ENCODE results near the gene ZNF107.

ZNF107 gene

DNA sequence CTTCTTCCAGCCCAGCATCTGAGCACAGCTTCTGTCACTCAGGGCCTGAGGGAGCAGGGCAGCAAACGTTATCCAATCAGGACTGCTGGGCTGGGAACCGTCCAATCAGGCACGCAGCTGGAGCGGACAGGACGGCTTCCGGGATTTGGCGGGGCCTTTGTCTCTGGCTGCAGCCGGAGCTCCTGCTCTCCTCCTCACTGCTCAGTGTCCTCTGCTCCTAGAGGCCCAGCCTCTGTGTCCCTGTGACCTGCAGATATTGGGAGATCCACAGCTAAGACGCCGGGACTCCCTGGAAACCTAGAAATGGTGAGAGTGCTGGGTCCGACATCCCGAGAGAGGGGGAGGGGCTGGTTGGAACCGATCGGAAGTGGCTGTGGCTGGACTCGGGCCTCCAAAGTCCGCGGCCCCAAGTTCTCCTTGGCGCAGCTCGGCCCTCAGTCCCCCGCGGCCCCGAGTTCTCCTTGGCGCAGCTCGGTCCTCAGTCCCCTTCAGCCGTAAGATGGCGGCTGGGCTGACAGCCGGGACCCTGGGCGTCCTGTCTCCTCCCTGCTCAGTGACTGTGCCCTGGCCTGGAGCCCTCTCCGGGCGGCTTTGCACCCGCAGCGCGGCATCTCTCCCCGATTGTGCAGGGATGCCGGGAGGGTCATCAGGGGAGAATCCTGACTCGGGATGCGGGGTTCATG, at the start of gene ZNF107:
TSS of gene ZNF107 (plus strand) at position 154 of the 683 bp plus-strand sequence. CDS start at position 304, 150 bp downstream.
- DNase-seq: peak; percentile 74 to 78

DNA sequence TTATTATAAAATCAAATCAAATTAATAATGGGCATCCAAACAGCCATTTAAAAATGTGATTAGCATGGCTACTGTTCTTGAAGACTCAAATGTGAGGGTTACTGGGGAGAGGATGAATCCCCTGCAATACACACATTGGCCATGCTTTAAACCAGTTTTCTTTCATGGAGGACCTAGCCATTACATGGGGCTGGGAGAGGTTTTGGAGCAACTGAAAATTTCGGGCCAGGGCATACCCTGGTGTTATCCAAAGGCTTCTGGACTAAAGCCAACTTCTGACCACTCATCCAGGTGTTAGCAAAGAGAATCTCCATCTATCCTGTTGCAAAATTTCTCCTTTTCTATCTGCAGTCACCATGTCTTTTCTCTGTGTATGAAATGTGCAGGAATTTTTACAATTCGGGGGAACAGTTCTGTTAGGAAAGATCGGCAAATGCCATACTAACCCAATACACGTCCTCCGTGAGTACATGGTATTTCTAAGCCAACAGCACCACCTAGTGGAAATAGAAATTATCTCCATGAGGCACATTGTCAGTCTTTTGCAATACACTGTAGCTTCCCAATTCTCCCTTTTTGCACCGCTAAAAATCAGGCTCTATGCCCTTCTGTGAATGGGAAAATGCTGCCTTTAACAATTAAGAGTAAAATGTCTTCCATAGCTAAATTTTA, 47.0 kb upstream of the ZNF107 start:
- DNase-seq: no peak

DNA sequence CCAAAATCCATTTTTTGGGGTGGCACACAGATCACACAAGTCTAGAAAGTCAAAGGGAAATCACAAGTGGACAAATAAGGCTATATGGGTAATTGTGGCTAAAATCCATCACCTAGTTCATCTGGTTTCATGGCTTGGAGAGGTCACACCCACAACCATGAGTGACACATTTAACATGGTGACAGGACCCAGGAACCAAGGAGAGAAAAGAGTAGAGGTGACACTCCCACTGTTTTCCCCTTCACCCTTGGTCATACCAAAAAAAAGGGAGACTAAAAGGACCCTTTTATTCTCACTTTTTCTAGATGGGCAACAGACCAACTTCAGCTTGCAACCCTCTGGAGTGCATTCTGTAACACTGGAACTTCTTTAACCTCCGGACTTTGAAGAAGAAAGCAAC, 46.2 kb upstream of the ZNF107 start:
- DNase-seq: no peak

DNA sequence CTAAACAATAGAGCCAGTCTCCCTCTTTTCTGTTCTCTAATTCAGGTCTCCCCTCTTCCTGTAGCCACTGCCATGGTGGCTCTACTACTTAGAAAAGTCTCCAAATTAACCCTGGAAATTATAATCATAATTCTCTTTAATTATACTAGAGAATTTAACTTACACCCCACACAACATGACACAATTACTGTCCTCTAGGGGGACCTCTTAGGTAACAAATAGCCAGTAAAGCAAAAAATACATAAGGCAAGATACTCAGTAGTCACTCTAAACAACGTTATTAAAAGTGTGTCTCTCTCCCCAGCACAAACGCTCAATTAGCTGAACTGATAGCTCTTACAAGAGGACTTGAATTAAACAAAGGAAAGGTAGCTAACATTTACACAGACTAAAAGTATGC, 44.3 kb upstream of the ZNF107 start:
- DNase-seq: no peak

DNA sequence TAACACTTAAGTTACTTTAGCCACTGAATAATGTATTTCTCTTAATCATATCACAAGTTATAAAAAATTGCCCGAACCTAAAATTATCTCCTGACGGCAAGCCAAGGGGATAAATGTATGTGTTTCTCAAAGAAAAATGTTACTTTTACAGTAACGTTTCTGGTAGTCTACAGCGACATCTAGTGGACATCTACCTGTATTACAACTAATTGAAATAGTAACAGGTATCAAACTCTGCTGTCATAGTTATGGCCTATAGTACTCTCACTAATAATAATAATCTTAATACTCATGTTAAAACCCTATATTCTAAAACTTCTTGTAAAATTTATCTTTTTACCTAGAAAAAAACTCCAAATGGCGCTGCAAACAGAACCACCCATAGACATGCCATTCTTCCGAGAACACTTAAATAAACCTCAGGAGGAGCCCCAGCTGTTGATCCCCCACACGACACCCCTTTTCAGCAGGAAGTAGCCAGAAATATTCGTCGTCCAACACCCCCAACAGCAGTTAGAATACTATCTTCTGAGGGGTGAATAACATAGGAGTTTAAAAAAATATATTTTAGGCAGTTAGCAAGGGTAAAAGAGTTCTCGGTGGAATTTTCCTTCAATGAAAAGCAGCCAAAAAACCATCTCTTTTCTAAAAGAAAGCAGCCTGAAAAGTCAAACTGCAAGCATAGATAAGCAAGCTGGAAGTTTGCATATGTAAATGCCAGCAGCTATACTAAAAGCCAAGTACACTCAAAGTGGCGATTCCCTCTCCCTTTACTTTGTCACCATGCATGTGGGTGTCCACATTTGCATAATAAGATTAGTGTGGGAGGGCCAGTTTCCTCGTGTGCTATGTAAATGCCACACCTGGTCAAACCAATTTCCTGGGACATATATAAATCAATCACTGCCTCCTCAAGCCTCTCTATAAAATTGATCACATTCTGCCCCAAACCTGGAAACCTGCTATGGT, 40.5 kb upstream of the ZNF107 start:
- no peak for DNase-seq

DNA sequence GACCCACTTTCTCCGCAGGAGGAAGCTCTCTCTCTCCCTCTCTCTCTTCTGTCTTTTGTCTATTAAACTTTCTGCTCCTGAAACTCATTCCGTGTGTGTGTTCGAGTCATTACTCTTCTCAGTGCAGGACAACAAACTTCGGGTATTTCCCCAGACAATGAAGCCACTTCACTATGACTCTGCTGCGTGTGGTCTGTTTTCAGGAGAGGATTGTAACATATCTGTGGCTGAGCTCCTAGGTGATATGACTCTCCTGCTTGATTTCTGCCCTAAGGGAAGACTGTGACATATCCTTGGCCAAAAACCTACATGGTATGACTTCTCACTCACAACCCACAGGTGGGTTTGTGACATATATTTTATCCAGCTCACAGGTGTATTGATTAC, 39.9 kb upstream of the ZNF107 start:
- DNase-seq: no peak

DNA sequence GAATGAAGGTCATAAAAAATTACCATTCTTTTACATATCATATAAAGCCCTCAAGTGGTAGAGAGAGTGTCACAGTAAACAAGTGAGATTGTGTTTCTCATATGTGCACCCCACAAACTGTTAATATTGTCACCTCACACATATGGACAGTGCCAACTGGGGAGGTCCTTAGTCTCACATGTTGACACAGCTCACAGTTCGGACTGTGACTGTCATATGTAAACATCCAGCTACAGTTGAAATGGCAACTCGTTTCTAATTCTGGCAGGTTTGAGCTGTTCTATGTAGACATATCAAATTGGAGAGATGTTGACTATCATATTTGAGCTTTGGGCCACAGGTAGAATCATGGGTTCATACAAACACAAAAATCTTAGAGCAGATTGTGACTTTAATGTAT, 39.4 kb upstream of the ZNF107 start:
- no peak for DNase-seq

DNA sequence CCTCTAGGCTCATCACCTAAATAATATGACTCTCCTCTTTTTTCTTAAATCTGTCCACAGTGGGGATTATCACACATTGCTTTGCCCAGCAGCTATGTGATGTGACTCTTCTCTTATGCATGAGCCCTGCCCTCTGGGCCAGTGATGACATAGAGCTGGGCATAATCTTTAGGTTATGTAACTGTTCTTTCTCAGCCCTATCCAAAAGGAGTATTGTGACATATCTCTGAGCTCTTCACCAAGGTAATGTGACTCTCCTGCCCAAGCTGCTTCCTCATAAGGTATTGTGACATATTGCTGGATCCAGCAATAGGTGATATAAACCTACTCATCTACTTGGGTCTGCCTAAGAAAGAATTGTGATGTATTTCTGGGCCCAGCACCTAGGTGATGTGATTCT, 37.7 kb upstream of the ZNF107 start:
- no peak for DNase-seq

DNA sequence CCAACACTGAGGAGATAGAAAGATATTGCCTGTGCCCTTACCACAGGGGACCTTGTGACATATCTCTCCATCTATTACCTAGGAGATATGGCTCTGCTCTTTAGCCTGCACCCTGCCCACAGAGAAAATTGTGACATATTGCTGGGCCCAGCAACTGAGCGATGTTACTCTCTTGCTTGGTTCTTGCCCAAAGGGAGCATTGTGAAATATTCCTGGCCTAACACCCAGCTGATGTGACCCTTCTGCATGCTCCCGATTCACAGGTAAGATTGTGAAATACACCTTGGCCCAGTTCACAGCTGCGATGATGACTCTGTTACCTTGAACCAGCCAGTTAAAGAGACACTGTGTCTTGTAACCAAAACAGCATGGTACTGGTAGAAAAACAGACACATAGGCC, 37.2 kb upstream of the ZNF107 start:
- DNase-seq: no peak

DNA sequence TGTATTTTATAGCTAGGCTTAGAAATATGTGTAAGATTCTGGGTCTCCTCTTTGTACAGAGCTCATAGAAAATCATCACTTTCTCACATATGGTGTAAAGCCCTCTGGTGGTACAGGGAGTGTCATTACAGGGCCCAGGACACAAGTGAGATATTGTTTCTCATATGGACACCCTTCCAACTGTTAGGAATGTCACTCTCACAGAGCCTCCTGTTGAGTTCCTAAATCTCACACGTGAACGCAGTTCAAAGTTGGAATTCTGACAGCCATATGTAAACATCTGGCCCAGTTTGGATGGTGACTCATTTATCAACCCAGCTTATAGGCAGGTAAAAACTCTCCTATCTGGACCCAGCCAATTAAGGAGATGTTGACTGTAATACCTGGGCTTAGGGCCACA, 35.4 kb upstream of the ZNF107 start:
- no peak for DNase-seq

DNA sequence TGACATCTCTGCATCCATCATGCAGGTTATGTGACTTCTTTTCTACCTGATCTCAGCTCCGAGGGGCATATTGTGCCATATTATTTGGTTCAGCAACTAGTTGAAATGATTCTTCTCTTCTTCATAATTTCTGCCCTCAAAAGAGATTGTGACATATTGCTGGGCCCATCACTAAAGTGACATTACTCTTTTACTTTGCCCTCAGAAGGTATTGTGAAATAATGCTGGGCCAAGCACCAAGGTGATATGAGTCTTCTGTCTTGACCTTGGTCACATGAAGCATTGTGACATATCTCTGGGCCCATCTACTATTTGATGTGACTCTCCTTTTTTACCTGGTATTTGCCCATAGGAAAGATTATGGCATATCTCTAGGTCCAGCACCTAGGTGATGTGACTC, 33.9 kb upstream of the ZNF107 start:
- DNase-seq: no peak

DNA sequence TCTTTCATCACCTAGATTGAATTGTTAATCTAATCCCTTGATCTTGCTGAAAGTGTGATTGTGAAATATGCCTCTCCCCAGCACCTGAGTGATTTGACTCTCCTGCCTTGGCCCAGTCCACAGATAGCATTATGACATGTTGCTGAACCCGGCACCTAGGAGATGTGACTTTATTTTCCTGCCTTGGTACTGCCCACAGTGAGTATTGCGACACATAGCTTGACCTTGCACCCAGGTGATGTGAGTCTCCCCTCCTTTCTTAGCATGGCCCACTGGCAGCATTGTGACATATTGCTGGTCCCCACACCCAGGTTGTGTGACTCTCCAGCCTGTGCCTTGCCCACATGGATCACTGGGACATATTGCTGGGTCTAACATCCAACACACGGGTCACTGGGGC, 32.5 kb upstream of the ZNF107 start:
- no peak for DNase-seq

DNA sequence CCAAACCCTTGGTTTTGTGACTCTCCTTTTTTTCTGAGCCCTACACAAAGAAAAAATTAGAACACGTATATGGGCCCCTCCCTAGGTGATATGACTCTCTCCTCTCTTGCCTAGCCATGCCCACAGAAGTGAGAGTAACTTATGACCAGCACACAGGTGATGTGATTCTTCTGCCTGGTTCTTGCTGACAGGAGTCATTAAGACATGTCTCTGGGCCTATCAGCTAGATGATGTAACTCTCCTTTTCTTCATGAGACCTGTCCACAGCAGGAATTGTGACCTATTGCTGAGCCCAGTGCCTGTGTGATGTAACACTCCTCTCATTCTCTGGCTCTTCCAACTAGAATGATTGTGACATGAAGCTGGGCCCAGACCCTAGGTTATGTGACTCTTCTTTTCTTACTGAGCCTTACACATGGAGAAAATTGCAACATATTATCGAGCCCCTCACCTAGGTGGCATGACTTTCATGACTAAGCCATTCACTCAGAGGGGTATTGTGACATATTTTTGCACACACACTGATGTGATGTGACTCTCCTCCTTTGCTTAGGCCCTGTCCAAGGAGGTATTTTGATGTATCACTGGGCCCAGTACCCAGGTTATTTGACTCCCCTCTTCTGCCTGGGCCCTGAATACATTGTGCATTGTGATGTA, 31.4 kb upstream of the ZNF107 start:
- no peak for DNase-seq

DNA sequence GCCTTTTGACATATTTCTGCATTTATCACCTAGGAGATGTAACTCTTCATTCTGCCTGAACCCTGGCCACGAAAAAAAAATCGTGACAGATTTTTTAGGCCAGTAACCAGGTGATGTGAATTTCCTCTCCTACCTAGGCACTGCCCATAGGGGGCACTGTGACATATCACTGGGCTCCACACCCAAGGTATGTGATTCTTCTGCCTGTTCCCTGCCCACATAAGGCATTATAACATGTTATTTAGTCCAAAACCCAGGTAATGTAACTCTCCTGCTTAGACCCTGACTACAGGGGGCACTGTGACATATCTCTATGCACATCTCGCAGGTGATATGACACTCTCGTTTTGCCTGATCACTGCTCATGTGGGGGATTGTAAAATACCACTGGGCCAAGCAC, 29.5 kb upstream of the ZNF107 start:
- DNase-seq: no peak

DNA sequence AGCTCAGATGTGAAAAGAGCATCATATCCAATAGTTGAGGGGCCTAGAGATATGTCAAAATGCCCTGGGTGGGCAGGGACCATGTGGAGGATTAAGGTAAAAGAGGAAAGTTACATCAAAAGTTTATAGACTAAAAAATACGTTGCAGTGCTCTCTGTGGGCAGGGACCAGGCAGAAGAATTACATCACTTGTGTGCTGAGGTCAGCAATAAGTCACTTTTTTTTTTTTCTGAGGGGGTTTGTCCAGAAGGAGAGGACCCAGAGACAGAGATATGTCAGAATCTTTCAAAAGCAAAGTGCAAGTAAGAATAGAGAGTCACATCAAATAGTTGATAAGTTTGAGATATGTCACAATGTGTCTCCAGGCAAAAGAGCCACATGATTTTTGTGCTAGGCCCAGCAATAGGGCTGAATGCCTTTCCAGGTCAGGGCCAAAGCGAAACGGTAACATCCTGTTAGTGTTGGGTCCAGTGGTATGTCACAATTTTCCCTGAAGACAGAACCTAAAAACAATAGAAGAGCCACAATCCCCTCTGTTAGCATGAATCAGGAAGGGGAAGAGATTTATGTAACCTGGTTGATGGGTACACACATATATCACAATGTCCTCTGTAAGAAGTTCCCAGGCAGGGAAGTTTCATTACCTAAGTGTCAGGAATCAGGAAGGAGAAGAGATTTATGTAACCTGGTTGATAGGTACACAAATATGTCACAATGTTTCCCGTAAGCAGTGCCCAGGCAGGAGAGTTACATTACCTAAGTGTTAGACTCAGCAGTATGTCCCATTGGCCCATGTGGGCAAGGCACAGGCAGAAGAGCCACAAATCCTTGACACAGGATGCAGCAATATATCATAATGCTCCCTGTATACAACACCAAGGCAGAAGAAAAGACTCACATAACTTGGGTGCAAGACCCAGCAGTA, 28.1 kb upstream of the ZNF107 start:
- DNase-seq: no peak

DNA sequence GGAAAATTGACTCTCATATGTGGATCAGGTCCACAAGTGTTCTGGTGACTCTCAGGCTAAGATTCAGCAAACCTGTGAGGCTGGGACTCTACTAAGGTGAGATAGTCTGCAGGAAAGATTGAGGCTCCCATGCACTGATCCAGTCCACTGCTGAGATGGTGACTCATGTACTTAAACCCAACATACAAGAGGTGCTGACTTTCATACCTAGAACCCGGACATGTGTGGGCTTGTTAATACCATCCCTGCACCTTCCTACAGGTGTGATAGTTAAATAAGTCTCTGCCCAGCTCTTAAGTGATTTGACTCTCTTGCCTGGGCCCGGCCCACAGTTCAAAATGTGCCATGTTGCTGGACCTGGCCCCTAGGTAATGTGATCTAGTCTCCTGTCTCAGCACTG, 27.1 kb upstream of the ZNF107 start:
- no peak for DNase-seq

DNA sequence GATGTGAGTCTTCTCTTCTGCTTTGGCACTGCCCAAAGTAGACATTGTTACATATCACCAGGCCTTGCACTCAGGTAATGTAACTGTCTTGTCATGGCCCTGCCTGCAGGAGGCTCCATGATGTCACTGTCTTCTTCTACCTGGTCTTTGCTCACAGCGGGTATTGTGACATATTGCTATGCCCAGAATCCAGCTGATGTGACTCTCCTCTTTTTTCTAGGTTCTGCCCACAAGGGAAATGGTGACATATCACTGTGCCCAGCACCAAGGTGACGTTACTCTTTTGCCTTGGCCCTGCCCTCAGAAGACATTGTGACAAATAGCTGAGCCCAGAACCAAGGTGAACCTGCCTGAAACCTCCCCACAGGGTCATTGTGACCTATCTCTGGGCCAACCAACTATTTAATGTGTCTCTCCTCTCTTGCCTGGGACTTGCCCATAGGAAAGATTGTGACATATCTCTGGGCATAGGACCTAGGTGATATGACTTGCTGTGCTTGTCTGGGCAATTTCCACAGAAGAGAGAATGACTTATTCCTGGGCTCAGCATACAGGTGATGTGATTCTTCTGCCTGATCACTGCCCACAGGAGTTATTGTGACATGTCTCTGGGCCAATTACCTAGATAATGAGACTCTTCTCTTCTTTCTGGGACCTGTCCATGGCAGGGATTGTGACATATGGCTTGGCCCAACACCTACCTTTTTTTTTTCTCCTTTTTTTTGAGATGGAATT, 26.5 kb upstream of the ZNF107 start:
- no peak for DNase-seq

DNA sequence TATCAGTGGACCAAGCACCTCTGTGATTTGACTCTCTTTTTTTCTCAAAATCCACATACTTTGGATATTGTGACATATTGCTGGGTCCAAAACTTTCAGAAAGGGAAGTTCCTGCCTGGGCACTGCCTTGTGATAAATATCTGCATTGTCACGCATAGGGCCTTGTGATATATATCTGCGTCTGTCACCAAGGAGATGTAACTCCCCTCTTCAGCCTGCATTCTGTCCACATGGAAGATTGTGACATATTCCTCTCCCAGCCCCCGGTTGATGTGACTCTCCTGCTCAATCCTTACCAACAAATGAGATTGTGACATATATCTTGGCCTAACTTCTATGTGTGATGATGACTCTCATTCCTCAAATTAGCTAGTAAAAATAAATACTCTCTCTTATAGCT, 25.4 kb upstream of the ZNF107 start:
- DNase-seq: no peak

DNA sequence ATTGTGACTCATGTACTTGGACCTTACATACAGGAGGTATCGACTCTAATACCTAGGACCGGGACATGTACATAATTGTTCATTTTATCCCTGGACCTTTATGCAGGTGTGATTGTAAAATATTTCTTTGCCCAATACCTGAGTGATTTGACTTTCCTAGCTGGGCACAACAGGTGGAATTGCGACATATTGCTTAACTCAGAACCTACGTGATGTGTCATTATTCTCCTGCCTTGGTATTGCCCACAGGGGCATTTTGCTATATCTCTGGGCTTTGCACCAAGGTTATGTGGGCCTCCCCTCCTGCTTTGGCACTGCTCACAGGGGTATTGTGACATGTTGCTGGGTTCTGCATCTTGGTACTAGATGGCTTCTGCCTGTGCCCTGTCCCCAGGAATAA, 23.9 kb upstream of the ZNF107 start:
- DNase-seq: no peak

DNA sequence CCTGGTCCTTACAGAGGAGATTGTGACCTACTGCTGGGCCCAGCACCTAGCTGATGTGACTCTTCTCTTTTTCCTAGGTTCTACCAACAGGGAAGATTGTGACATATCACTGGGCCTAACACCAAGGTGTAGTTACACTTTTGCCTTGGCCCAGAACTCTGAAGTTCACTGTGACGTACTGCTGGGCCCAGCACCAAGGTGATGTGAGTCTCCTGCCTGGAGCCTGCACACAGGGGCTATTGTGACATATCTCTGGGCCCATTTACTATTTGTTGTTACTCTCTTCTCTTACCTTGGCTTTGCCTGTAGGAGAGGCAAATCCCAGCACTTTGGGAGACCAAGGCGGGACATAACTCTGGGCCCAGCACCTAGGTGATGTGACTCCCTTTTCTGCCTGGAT, 23.1 kb upstream of the ZNF107 start:
- no peak for DNase-seq

DNA sequence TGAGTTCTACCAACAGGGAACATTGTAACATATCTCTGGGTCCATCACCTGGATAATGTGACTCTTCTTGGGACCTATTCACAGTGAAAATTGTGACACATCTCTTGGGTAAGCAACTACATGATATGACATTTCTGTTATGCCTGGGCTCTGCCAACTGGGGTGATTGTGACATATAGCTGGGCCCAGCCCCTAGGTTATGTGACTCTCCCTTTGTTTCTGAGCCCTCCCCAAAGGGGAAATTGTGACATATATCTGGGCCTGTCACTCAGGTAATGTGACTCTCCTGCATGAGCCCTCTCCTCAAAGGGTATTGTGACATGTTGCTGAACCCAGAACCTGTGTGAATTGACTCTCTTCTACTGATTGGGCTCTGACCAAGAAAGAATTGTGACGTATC, 22.4 kb upstream of the ZNF107 start:
- DNase-seq: no peak
